ENCODE results near the gene RANBP2. TPM values are rescaled to one million over a fixed set of nuclear protein-coding genes. Genes with fewer than 3 reads are reported as not detected.

The RANBP2 gene
- total and polyA plus RNA-seq, 9 of the 15 experiments (the other 6 are each of a cell fraction or from before 2014, with no cell fraction given), result 11.7 to 97.4 (median 48.1) TPM

GRCh38 chr2:108810993-108811957, 92.0 kb downstream of the RANBP2 start:
- BruUV-seq (replicated peaks), result no TSS peak
- TF ChIP-seq BACH1 (tag; IDR thresholded peaks at IDR 0.05) (no peak), SREBF1 (IDR thresholded peaks at IDR 0.05; ENCODE audit: borderline replicate concordance, low read depth, low read length) (no peak), SIN3B (IDR thresholded peaks at IDR 0.05; ENCODE audit: low read depth) (no peak), SIX5 (IDR thresholded peaks at IDR 0.05; ENCODE audit: borderline replicate concordance in 1 of 2, insufficient read depth in 1 of 2, low read depth in 1 of 2, low read length in 2 of 2) (no peak), NCOR1 (IDR thresholded peaks at IDR 0.05) (no peak), ZNF12 (CRISPR knock-in tag; IDR thresholded peaks at IDR 0.05) (no peak), HDAC8 (tag; IDR thresholded peaks at IDR 0.05) (no peak), ZKSCAN3 (CRISPR knock-in tag; IDR thresholded peaks at IDR 0.05) (no peak), GATA2 (CRISPR knock-in tag; IDR thresholded peaks at IDR 0.05) (no peak)
- TF ChIP-seq, protein P1, sequence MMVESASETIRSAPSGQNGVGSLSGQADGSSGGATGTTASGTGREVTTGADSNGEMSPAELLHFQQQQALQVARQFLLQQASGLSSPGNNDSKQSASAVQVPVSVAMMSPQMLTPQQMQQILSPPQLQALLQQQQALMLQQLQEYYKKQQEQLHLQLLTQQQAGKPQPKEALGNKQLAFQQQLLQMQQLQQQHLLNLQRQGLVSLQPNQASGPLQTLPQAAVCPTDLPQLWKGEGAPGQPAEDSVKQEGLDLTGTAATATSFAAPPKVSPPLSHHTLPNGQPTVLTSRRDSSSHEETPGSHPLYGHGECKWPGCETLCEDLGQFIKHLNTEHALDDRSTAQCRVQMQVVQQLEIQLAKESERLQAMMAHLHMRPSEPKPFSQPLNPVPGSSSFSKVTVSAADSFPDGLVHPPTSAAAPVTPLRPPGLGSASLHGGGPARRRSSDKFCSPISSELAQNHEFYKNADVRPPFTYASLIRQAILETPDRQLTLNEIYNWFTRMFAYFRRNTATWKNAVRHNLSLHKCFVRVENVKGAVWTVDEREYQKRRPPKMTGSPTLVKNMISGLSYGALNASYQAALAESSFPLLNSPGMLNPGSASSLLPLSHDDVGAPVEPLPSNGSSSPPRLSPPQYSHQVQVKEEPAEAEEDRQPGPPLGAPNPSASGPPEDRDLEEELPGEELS (CRISPR knock-in tag; IDR thresholded peaks at IDR 0.05; ENCODE audit: borderline replicate concordance), result no peak
- TF ChIP-seq, protein P2, sequence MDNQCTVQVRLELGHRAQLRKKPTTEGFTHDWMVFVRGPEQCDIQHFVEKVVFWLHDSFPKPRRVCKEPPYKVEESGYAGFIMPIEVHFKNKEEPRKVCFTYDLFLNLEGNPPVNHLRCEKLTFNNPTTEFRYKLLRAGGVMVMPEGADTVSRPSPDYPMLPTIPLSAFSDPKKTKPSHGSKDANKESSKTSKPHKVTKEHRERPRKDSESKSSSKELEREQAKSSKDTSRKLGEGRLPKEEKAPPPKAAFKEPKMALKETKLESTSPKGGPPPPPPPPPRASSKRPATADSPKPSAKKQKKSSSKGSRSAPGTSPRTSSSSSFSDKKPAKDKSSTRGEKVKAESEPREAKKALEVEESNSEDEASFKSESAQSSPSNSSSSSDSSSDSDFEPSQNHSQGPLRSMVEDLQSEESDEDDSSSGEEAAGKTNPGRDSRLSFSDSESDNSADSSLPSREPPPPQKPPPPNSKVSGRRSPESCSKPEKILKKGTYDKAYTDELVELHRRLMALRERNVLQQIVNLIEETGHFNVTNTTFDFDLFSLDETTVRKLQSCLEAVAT (IDR thresholded peaks at IDR 0.05), result no peak
- TF ChIP-seq, protein P3, sequence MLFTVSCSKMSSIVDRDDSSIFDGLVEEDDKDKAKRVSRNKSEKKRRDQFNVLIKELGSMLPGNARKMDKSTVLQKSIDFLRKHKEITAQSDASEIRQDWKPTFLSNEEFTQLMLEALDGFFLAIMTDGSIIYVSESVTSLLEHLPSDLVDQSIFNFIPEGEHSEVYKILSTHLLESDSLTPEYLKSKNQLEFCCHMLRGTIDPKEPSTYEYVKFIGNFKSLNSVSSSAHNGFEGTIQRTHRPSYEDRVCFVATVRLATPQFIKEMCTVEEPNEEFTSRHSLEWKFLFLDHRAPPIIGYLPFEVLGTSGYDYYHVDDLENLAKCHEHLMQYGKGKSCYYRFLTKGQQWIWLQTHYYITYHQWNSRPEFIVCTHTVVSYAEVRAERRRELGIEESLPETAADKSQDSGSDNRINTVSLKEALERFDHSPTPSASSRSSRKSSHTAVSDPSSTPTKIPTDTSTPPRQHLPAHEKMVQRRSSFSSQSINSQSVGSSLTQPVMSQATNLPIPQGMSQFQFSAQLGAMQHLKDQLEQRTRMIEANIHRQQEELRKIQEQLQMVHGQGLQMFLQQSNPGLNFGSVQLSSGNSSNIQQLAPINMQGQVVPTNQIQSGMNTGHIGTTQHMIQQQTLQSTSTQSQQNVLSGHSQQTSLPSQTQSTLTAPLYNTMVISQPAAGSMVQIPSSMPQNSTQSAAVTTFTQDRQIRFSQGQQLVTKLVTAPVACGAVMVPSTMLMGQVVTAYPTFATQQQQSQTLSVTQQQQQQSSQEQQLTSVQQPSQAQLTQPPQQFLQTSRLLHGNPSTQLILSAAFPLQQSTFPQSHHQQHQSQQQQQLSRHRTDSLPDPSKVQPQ (CRISPR knock-in tag; IDR thresholded peaks at IDR 0.05; ENCODE audit: borderline replicate concordance), result no peak

More at GRCh38 chr2:108810993-108811957, 92.0 kb downstream of the RANBP2 start:
- H4K20me1 ChIP-seq (replicated peaks; ENCODE audit: control insufficient read depth, insufficient read depth, low read length), result no peaks in the 10 kb centered on the region
- DNase-seq (ENCODE audit: extremely low read depth in 1 of 4, low spot score in 3 of 4) (no peak), ATAC-seq (no peak), FAIRE-seq (no peak)
- no peaks in the 10 kb centered on the region for H3K27me3 ChIP-seq (ENCODE audit: control insufficient read depth in 2 of 2, insufficient read depth in 2 of 2, low read length in 2 of 2)
- in situ Hi-C loops (cut with MboI), result no loop called here
- no peak overlapping the region for H3K4me3 ChIP-seq
- peaks cover 34% of the 10 kb centered on the region for H3K79me2 ChIP-seq (ENCODE audit: control insufficient read depth, insufficient read depth, low read length)
- peaks cover 14% of the 10 kb centered on the region for H3K9me3 ChIP-seq (replicated peaks; ENCODE audit: control insufficient read depth, insufficient read depth, low read depth, low read length)
- no peaks in the 10 kb centered on the region for H3K4me1 ChIP-seq (replicated peaks in 1 of 2; ENCODE audit: control insufficient read depth in 2 of 2, insufficient read depth in 2 of 2, low read length in 2 of 2)
- ChIA-PET POLR2A (no interaction called here), CTCF (ENCODE audit: low intra/inter-chr PET ratio) (interaction anchor here (0.6 kb wide), 1 partner anchor 12 kb away, joined by 5 read pairs; no protein-coding TSS in a partner anchor)
- no peak overlapping the region for H2AFZ ChIP-seq (ENCODE audit: low read depth, low read length)
- no peak overlapping the region for H3K27ac ChIP-seq (ENCODE audit: extremely low read depth, low read depth, low read length)
- WGBS (ENCODE audit: insufficient coverage, low coverage, missing lambda C conversion rate), result 94% methylated on average over 3 of the region's 4 CpGs
- no peak overlapping the region for H3K4me2 ChIP-seq (ENCODE audit: insufficient read depth, low read length)
- intact Hi-C loops (cut with micrococcal nuclease), result no loop called here
- H3K9ac ChIP-seq (ENCODE audit: insufficient read depth in 1 of 2, low read depth in 2 of 2, low read length in 2 of 2), result no peak overlapping the region
- H3K36me3 ChIP-seq (ENCODE audit: control insufficient read depth, insufficient read depth, low read length), result peaks cover 72% of the 10 kb centered on the region
- no peaks in the 10 kb centered on the region for H3K9me1 ChIP-seq (ENCODE audit: control insufficient read depth, insufficient read depth, low read length)
